IMR-90 (cell line): ENCODE data around the gene TRMO. TPM values are rescaled to one million over a fixed set of nuclear protein-coding genes. Genes with fewer than 3 reads are reported as not detected.

Experiments
- ATAC-seq: fragments of 200-7000 bp; cut with Tn5 transposase; 2 replicates; pipeline ENCODE4 v1.9.1; 2020; ENCODE audit warnings: low read depth, mild to moderate bottlenecking, moderate library complexity
- BruUV-seq: library from RNA; stranded (reverse); fragments of 400-500 nt; replicated peaks from 2 replicates; lab custom pipeline; 2021; lab: Mats Ljungman, UMichigan
- CTCF ChIA-PET: fragments of 300-600 bp; formaldehyde crosslinking; extraction: SDS; loops from one replicate; lab custom pipeline; 2021; ENCODE audit warnings: antibody characterized with exemption; lab: Yijun Ruan, JAX
- POLR2A ChIA-PET: fragments of 300-600 bp; sonication (Branson Sonifier 250); formaldehyde crosslinking; loops from one replicate; lab custom pipeline; 2022; ENCODE audit warnings: antibody characterized with exemption; ENCODE audit not compliant: unreplicated experiment; lab: Charles Lee
- DNase-seq: peaks from one replicate; pipeline ENCODE4 v3.0.0; 2013
- H2AFZ ChIP-seq: replicated peaks from 2 replicates; pipeline ENCODE3; 2013; ENCODE audit warnings: low read length, mild to moderate bottlenecking; ENCODE audit not compliant: poor library complexity
- H2AK5ac ChIP-seq: 2 replicates; pipeline ENCODE4 v1.6.1; 2013; ENCODE audit warnings: low read depth, low read length, inconsistent platforms
- H2AK9ac ChIP-seq: replicated peaks from 2 replicates; pipeline ENCODE3; 2013; ENCODE audit warnings: mild to moderate bottlenecking, low read depth, low read length, moderate library complexity; ENCODE audit not compliant: poor library complexity
- H2BK120ac ChIP-seq: 2 replicates; pipeline ENCODE4 v1.6.1; 2013; ENCODE audit warnings: low read depth, low read length, inconsistent platforms
- H2BK15ac ChIP-seq: 3 replicates; pipeline ENCODE4 v1.6.1; 2013; ENCODE audit warnings: low read depth, low read length, inconsistent platforms
- H2BK20ac ChIP-seq: 2 replicates; pipeline ENCODE4 v1.6.1; 2013; ENCODE audit warnings: low read depth, mild to moderate bottlenecking, inconsistent platforms, low read length, moderate library complexity
- H2BK5ac ChIP-seq: 2 replicates; pipeline ENCODE4 v1.6.1; 2013; ENCODE audit warnings: mild to moderate bottlenecking, low read depth, low read length, inconsistent platforms; ENCODE audit not compliant: poor library complexity, severe bottlenecking
- H3K14ac ChIP-seq: replicated peaks from 2 replicates; pipeline ENCODE4 v1.6.1; 2013; ENCODE audit warnings: low read depth, low read length, inconsistent platforms
- H3K18ac ChIP-seq: 2 replicates; pipeline ENCODE4 v1.6.1; 2013; ENCODE audit warnings: low read depth, low read length, control low read depth
- H3K23ac ChIP-seq: 2 replicates; pipeline ENCODE4 v1.6.1; 2013; ENCODE audit warnings: low read depth, low read length, inconsistent platforms
- H3K27ac ChIP-seq: 2 replicates; pipeline ENCODE4 v1.5.1; 2013; ENCODE audit warnings: mild to moderate bottlenecking, control low read depth, low read length; ENCODE audit not compliant: insufficient read depth
- H3K27me3 ChIP-seq: 2 replicates; pipeline ENCODE4 v1.6.1; 2013; ENCODE audit warnings: low read length; ENCODE audit not compliant: control insufficient read depth, insufficient read depth
- H3K36me3 ChIP-seq: 2 replicates; pipeline ENCODE4 v1.6.1; 2013; ENCODE audit warnings: low read length, mixed read lengths; ENCODE audit not compliant: control insufficient read depth, insufficient read depth
- H3K4ac ChIP-seq: 2 replicates; pipeline ENCODE4 v1.6.1; 2013; ENCODE audit warnings: low read depth, low read length, inconsistent platforms
- H3K4me1 ChIP-seq: 2 replicates; pipeline ENCODE4 v1.6.1; 2013; ENCODE audit warnings: low read length, mixed read lengths; ENCODE audit not compliant: control insufficient read depth, insufficient read depth
- H3K4me2 ChIP-seq: 2 replicates; pipeline ENCODE4 v1.6.1; 2013; ENCODE audit warnings: low read depth, mild to moderate bottlenecking, control low read depth, low read length, moderate library complexity
- H3K4me3 ChIP-seq: 2 replicates; pipeline ENCODE4 v1.5.1; 2013; ENCODE audit warnings: low read depth, mild to moderate bottlenecking, control low read depth, low read length, moderate library complexity; ENCODE audit not compliant: insufficient read depth
- H3K56ac ChIP-seq: 2 replicates; pipeline ENCODE4 v1.6.1; 2013; ENCODE audit warnings: low read length, inconsistent platforms; ENCODE audit not compliant: insufficient read depth; ENCODE audit errors: extremely low read depth
- H3K79me1 ChIP-seq, 2 experiments: 2 replicates each; pipeline ENCODE4 v1.6.1; 2013; ENCODE audit warnings: low read length in 2 of 2, inconsistent platforms in 1 of 2, low read depth in 1 of 2
- H3K9ac ChIP-seq: 2 replicates; pipeline ENCODE4 v1.6.1; 2013; ENCODE audit warnings: low read depth, low read length, control low read depth
- H3K9me1 ChIP-seq: 2 replicates; pipeline ENCODE4 v1.6.1; 2013; ENCODE audit warnings: low read length, inconsistent platforms; ENCODE audit not compliant: insufficient read depth
- H3K9me3 ChIP-seq: 2 replicates; pipeline ENCODE4 v1.6.1; 2013; ENCODE audit warnings: low read length; ENCODE audit not compliant: control insufficient read depth, insufficient read depth
- H4K20me1 ChIP-seq: 2 replicates; pipeline ENCODE4 v1.6.1; 2013; ENCODE audit warnings: low read length, inconsistent platforms; ENCODE audit not compliant: insufficient read depth
- H4K5ac ChIP-seq: 2 replicates; pipeline ENCODE4 v1.6.1; 2013; ENCODE audit warnings: mild to moderate bottlenecking, low read depth, low read length, control low read depth
- H4K8ac ChIP-seq, 2 experiments: 2 replicates each; pipeline ENCODE4 v1.6.1; 2013; ENCODE audit warnings: low read depth in 2 of 2, low read length in 2 of 2, control low read depth in 1 of 2, inconsistent platforms in 1 of 2
- H4K91ac ChIP-seq: 2 replicates; pipeline ENCODE4 v1.6.1; 2013; ENCODE audit warnings: low read depth, low read length, inconsistent platforms; ENCODE audit not compliant: insufficient read depth
- BHLHE40 ChIP-seq: fragments of 150-350 bp; IDR thresholded peaks from 2 replicates; pipeline ENCODE4 v1.6.1; 2016; ENCODE audit warnings: mild to moderate bottlenecking, low read depth, low read length
- CEBPB ChIP-seq: IDR thresholded peaks from 2 replicates; pipeline ENCODE4 v1.6.1; 2012; ENCODE audit warnings: low read depth, low read length, improper control_type of control experiment
- CHD1 ChIP-seq: IDR thresholded peaks from 2 replicates; pipeline ENCODE4 v1.6.1; 2012; ENCODE audit warnings: low read depth, low read length, improper control_type of control experiment
- CTCF ChIP-seq: conservative IDR thresholded peaks from 2 replicates; pipeline ENCODE4 v1.5.1; 2012; ENCODE audit warnings: mild to moderate bottlenecking, low read depth, low read length, improper control_type of control experiment
- ELK1 ChIP-seq: fragments of 150-350 bp; IDR thresholded peaks from 2 replicates; pipeline ENCODE4 v1.6.1; 2016; ENCODE audit warnings: low read depth, mild to moderate bottlenecking, low read length, moderate library complexity, borderline replicate concordance
- FOS ChIP-seq: fragments of 150-350 bp; IDR thresholded peaks from 2 replicates; pipeline ENCODE4 v1.6.1; 2016; ENCODE audit warnings: low read depth, low read length
- MAFK ChIP-seq: IDR thresholded peaks from 2 replicates; pipeline ENCODE4 v1.6.1; 2012; ENCODE audit warnings: low read depth, low read length, improper control_type of control experiment
- MAZ ChIP-seq: IDR thresholded peaks from 2 replicates; pipeline ENCODE4 v1.6.1; 2012; ENCODE audit warnings: low read depth, mild to moderate bottlenecking, low read length, improper control_type of control experiment, moderate library complexity, borderline replicate concordance
- MXI1 ChIP-seq: IDR thresholded peaks from 2 replicates; pipeline ENCODE4 v1.6.1; 2012; ENCODE audit warnings: low read depth, mild to moderate bottlenecking, low read length, moderate library complexity, borderline replicate concordance
- NFE2L2 ChIP-seq: fragments of 150-350 bp; IDR thresholded peaks from 2 replicates; pipeline ENCODE4 v1.6.1; 2016; ENCODE audit warnings: low read depth, mild to moderate bottlenecking, low read length
- POLR2A ChIP-seq: IDR thresholded peaks from 2 replicates; pipeline ENCODE4 v1.6.1; 2012; ENCODE audit warnings: mild to moderate bottlenecking, low read depth, low read length
- RAD21 ChIP-seq: IDR thresholded peaks from 2 replicates; pipeline ENCODE4 v1.6.1; 2012; ENCODE audit warnings: low read length, improper control_type of control experiment
- RCOR1 ChIP-seq: IDR thresholded peaks from 2 replicates; pipeline ENCODE4 v1.6.1; 2012; ENCODE audit warnings: mild to moderate bottlenecking, low read length, improper control_type of control experiment; ENCODE audit not compliant: insufficient replicate concordance
- RFX5 ChIP-seq: IDR thresholded peaks from 2 replicates; pipeline ENCODE4 v1.8.0; 2012; ENCODE audit warnings: low read depth, mild to moderate bottlenecking, low read length, moderate library complexity
- SMC3 ChIP-seq: fragments of 150-350 bp; IDR thresholded peaks from 2 replicates; pipeline ENCODE4 v1.6.1; 2016; ENCODE audit warnings: low read depth, mild to moderate bottlenecking, antibody characterized with exemption, low read length, moderate library complexity
- USF2 ChIP-seq: fragments of 150-350 bp; IDR thresholded peaks from 2 replicates; pipeline ENCODE4 v1.6.1; 2017; ENCODE audit warnings: mild to moderate bottlenecking, antibody characterized with exemption, low read length, low read depth
- dilution Hi-C: fragments of 300-500 bp; cut with HindIII; formaldehyde crosslinking; loops from one replicate; pipeline ENCODE4 v1.14.3; 2018; ENCODE audit warnings: low sequenced_read_pairs; ENCODE audit not compliant: unreplicated experiment
- in situ Hi-C: fragments of 300-500 bp; cut with MboI; formaldehyde crosslinking; loops from 3 replicates; pipeline ENCODE4 v1.14.3; 2019; ENCODE audit warnings: low sequenced_read_pairs, inconsistent platforms, mixed read lengths
- intact Hi-C: fragments of 100-400 bp; cut with micrococcal nuclease; formaldehyde crosslinking; loops from 2 replicates; pipeline ENCODE4 v1.10.0; 2022
- polyA plus RNA-seq, 3 experiments: library from polyadenylated mRNA; depleted of rRNA; stranded (reverse); fragments of >200 nt; gene quantifications; 2 replicates each; pipeline ENCODE4 v1.2.3, GENCODE V29; 2012; ENCODE audit warnings: low replicate concordance in 1 of 3
- total RNA-seq: library from RNA; depleted of rRNA; stranded (reverse); fragments of >200 nt; gene quantifications from 2 replicates; pipeline ENCODE4 v1.2.3, GENCODE V29; 2012

Gene TRMO
- total and polyA plus RNA-seq, 2 of the 4 experiments (the other 2 are of a cell fraction), result 10.2 to 19.9 TPM

- no peak overlapping the region for H3K4ac ChIP-seq
- H3K27me3 ChIP-seq, result peaks cover 10% of the 10 kb centered on the region
- H3K23ac ChIP-seq, result no peak overlapping the region
- no peak overlapping the region for H3K56ac ChIP-seq
- no TSS peak for BruUV-seq
- no peak overlapping the region for H4K8ac ChIP-seq
- dilution Hi-C loops (no loop called here), in situ Hi-C loops (no loop called here), intact Hi-C loops (loop anchor here (2.0 kb wide), 1 partner anchor 23 kb away; the partner anchor contains the start of gene ANP32B)
- H3K4me1 ChIP-seq, result peaks cover 6% of the 10 kb centered on the region
- TF ChIP-seq NFE2L2 (no peak), MXI1 (no peak), RFX5 (no peak), USF2 (no peak), BHLHE40 (no peak), CHD1 (no peak), MAZ (no peak), RCOR1 (no peak), CTCF (no peak), MAFK (no peak), POLR2A (no peak), FOS (no peak), SMC3 (no peak), CEBPB (no peak), ELK1 (no peak), RAD21 (no peak)
- POLR2A ChIA-PET, result no interaction called here
- H2AK9ac ChIP-seq, result no peak overlapping the region
- H2BK120ac ChIP-seq, result no peak overlapping the region
- H2AK5ac ChIP-seq, result no peak overlapping the region
- H3K9ac ChIP-seq, result no peak overlapping the region
- no peak overlapping the region for H3K4me3 ChIP-seq
- H3K27ac ChIP-seq, result no peak overlapping the region
- no peaks in the 10 kb centered on the region for H3K79me1 ChIP-seq
- no peak overlapping the region for H3K14ac ChIP-seq
- no peaks in the 10 kb centered on the region for H3K9me1 ChIP-seq
- no peaks in the 10 kb centered on the region for H3K9me3 ChIP-seq
- H3K36me3 ChIP-seq, result no peaks in the 10 kb centered on the region
- H3K4me2 ChIP-seq, result no peak overlapping the region
- CTCF ChIA-PET, result interaction anchor here (0.7 to 1.4 kb wide), 2 partner anchors 24 to 267 kb away, joined by 3 to 4 read pairs; partner anchors contain the start of gene ANP32B
- no peak overlapping the region for H2BK20ac ChIP-seq
- H4K5ac ChIP-seq, result no peak overlapping the region
- no peak overlapping the region for H2BK5ac ChIP-seq
- ATAC-seq (no peak), DNase-seq (no peak)
- no peak overlapping the region for H3K18ac ChIP-seq
- no peak overlapping the region for H2BK15ac ChIP-seq
- H4K91ac ChIP-seq, result no peak overlapping the region
- H2AFZ ChIP-seq, result no peak overlapping the region
- H4K20me1 ChIP-seq, result no peaks in the 10 kb centered on the region
Measured at GRCh38 chr9:97959585-97959984, 37.3 kb upstream of the TRMO start.
